NCI-H1105 (cell line): ENCODE data around the gene RPL39L.
A peak's percentile ranks its signal among the peaks of the same experiment; 100 is the strongest.
"Not testable (repeated sequence)": the region's sequence is repeated elsewhere in the genome, so short reads cannot be mapped to it uniquely, and the experiment has no call there.

Experiments used
- DNase-seq: peaks from one replicate; lab custom pipeline; 2025; lab: John Stamatoyannopoulos, UW

The RPL39L gene

DNA sequence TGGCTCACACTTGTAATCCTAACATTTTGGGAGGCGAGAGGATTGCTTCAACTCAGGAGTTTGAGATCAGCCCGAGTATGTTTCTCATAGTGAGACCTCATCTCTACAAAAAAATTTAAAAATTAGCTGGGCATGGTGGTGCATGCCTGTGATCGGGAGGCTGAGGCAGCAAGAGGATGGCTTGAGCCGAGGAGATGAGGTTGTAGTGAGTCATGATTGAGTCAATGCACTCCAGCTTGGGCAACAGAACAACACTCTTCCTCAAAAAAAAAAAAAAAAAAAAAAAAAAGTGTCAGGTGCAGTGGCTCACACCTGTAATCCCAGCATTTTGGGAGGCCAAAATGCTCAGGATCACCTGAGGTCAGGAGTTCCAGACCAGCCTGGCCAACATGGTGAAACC, 2.4 kb downstream of the RPL39L start:
- no peak for DNase-seq

DNA sequence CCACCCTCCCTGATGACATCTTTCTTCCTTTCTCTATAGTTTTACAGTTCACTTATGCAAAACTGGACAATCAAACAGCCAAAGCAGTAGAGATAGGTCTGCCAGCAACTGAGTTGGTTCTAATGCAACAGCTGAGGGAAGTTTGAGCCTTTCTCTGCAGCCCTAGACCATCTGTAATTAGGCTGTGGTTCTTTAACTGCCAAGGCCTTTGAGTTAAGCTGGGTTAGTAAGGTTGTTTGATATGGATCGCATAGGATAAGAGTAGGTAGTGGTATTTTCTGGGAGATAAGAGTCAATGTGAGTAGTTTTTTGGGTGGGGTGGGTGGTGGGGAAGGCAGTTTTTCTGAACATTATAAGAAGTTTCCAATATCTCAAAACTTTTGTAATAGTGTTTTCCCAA, 3.0 kb downstream of the RPL39L start:
- DNase-seq: no peak

DNA sequence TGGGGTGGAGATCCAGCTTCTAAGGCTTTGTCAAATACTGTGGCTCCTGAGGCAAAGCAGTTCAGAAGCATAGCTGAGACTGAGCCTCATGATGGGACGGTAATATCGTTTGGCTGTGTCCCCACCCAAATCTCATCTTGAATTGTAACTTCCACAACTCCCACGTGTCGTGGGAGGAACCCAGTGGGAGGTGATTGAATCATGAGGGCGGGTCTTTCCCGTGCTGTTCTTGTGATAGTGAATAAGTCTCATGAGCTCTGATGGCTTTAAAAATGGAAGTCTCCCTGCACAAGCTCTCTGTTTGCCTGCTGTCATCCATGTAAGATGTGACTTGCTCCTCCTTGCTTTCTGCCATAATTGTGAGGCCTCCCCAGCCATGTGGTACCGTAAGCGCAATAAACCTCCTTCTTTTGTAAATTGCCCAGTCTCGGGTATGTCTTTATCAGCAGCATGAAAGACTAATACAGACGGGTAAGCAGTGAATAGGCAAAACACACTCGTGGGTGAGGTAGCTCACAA, 4.1 kb downstream of the RPL39L start:
- not testable (repeated sequence) for DNase-seq

DNA sequence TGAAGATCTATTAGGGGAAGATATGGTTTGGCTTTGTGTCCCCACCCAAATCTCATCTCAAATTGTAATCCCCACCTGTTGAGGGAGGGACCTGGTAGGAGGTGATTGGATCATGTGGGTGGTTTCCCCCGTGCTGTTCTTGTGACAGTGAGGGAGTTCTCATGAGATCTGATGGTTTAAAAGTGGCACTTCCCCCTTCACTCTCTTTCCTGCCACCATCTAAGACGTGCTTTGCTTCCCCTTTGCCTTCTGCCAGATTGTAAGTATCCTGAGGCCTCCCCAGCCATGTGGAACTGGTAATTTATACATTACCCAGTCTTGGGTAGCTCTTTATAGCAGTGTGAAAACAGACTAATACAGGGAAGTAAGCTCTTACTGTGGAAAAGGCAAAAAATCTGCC, 6.1 kb downstream of the RPL39L start:
- not testable (repeated sequence) for DNase-seq

DNA sequence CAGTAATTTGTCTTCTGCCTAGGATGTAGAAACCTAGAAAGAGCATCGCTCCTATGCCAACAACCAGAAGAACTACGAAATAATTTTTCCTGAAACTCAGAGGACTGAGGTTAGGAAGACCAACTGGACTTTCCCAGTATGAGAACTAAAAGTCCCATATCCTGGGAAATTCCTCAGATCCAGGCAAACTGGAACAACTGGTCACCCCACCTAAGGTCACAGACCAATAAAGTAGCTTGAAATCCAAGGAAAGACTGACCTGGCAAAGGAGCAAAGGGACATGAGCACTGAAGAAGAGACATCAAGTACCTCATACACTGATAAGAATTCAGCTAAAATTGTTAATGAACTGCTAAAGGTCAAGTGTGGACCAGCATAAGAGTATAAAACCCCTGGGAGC, 6.6 kb downstream of the RPL39L start:
- DNase-seq: no peak

DNA sequence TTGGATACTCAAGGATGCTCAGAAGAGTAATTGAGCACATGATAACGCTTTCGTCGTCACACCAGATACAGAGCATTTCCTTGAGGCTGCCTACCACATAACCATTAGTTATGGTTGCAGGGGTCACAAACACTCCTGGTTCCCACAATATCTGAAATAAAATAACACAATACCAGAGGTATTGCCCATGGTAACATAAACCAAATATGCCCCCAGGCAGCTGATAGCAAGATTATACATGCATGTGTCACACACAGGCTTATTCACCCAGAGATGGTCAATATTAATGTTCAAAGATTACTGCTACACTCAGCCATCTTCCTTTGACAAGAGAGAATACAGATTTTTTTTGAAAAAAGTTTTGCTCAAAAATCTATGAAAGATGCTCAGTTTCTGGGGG, 7.3 kb downstream of the RPL39L start:
- no peak for DNase-seq

DNA sequence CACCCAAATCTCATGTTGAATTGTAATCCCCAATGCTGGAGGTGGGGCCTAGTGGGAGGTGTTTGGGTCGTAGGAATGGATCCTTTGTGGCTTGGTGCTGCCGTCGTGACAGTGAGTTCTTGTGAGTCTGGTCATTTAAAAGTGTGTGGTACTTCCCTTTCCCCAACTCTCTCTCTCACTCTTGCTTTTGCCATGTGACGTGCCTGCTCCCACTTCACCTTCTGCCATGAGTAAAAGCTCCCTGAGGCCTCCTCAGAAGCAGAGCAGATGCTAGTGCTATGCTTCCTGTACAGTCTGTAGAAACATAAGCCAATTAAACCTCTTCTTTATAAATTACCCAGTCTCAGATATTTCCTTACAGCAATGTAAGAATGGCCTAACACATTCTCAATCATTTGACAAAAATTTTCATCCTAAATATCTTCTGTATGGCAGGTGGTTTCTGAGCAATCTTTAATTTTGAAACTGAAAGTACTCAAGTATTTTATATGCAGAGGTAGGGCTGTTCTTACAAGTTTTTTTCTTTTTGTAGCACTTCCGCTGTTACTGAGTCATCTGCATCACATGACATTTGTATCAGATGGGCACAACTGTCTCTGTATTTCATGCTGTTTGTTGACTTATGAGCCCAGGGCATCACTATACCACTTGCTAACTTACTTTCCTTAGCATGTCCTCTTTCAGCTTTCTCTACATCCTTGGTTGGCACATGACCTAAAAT, 8.8 kb downstream of the RPL39L start:
- DNase-seq: no peak

DNA sequence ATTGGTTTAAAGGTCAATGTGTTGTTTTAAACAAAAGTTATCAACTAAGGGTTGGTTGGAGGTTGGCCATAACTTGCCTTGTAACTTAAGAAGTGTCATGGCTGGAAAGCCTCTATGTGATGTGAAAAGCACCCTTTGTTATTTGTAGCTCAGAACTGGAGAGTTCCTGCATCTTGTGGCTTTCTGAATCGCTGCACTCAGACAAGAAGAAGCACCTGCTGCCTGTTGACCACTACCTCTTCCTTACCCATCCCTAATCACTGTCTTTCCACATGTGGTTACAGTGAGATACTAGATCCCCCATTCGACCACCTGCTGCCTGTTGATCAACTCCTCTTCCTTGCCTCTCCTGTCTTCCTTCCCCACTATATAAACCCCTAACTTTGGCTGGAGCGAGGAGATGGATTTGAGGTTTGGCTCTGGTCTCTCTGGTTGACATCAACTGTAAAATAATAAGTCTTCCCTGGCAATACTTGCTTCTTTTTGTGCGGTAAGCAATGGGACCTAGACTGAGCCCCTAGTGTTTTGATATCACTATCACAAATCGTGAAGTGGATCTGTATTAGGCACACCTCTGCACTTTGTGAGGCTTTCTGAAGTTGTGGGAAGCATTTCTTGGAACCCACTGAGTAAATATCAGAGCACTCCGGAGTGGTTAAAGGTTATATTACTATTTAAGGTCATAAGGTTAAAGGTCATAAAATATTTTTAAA, 13.8 kb downstream of the RPL39L start:
- DNase-seq: no peak

DNA sequence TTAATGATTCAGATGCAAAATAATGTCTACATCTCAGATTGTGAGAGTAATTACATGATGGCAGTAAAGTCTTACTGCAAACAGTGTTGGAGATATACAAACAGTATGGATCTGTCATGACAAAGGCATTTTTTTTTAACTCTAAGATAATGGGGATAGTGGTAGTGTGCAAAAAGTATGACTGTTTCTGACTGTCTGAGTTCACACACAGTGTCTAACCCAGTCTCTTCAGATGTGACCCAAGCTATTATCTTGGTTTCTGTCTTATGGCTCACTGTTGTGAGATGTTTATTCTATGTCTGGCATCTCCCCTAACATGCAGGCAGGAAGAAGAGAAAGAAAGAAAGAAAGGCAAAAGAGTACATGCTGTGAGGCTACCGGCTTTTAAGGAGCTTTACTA, 17.0 kb downstream of the RPL39L start:
- no peak for DNase-seq

DNA sequence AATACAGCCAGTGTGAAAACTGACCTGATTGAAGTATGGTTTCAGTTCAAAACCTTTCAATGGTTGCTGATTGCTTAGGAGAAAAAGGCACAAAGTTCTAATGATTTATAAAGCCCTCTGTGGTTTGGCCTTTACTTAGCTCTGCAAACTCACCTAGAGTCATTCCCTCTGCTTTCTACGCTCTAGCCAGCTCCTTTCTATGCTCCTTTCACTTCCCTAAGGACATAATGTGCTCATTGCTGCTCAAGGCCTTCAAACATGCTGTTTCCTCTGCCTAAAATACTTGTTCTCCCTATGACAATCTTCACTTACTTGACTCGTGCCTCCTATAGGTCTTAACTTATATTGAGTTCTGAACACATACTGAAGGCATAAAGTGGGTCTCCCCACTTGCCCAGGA, 19.0 kb downstream of the RPL39L start:
- DNase-seq: no peak

DNA sequence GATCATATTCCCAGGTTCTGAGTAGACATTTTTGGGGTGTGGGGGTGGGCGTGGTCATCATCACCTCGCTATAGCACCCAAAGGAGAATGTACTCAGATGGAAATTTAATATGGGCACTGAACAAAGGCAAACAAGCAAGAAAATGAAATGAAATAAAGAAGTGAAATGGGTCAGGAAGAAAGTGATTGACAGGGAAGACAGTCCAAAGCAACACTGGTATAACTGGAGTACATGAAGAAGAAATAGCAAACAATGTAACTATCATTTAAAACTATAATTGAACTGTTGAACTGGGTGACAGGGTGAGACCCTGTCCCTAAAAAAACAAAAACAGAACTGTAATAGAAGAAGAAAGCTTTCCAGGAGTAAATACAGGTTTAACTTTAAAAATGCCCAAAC, 24.8 kb downstream of the RPL39L start:
- DNase-seq: no peak

DNA sequence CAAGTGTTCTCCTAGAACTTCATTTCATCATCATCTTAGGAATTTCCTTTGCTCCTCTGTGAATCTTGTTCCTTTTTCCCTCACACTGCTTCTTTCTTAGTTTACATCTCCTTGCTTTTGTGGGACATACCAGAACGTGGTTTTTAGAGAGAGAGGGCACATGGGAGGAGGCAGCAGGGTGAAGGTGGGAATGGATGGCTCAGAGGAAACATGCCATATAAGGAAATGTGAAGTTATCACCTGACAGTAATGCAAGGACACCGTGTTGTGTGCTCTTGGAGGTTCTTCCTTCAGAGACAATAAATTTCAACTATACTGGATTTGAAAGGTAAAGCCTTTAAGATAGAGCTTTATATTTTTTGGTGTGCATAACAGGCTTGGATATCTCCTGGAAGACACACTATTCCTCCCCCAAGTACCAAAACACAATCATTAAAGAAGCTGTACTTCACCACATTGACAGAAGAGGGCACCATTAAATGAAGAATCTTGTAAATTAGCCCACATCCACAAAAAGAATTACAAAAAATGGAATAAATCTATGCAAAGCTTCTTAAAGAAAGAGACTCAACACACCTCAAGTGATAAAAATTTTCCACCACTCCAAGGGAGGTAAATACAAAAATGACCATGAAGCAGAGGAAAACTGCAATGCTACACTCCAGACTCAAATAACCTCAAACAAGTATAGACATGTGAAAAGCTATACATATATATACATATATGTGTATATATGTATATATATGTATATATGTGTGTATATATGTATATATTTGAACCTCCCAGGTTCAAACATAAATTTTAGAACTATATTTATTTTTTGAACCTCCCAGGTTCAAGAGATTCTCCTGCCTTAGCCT, 26.1 kb downstream of the RPL39L start:
- DNase-seq: no peak

DNA sequence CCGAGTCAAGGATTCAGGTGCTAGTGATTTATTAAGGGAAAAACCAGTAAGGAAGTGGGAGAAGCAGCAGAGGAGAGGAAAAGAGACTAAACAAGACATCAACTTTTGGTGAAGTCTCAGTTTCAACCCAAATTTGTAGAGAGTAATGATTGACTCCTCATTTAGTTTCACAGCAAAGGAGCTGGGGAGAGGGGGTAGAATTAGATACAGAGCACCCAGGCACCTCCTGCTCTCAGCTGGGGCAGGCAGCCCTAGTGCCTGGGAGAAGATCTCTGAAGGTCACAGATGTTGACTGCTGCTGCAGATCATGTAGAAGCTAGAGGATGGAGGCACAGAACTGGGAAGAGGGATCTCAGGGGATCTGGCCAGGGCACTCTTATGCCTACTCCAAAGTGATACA, 29.1 kb downstream of the RPL39L start:
- no peak for DNase-seq

DNA sequence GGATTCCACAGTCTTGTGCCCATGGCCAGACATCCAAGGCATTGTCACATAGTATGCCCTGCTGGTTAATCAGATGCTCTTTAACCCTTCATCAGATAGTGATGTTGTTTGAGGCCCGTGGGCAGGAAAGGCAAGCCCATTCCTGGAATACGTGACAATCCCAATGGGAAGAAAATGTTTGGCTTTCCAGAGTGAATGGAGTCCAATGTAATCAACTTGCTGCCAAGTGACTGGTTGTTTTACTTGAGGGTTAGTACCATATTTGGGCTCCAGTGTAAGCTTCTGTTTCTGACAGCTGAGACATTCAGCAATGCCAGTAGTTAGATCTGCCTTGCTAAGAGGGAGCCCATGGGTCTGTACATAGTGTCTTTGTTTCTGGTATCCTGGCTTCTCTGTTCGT, 31.3 kb downstream of the RPL39L start:
- no peak for DNase-seq

DNA sequence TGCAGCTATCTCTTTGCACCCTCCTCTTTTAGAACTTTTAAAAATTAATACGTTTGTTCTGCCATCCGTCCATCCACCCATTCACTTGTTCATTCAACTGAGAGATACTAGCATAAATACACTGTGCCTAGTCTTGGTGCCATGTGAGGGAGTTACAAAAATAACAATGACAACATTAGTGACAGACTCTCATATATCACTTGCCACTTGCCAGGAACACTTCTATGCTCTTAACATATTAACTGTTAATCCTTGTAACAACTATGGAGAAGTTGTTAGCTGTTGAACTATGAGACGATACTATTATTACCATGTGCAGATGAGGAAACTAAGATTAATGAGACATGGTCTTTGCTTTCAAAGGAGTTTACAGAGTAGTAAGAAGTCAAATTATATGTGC, 33.6 kb downstream of the RPL39L start:
- no peak for DNase-seq

DNA sequence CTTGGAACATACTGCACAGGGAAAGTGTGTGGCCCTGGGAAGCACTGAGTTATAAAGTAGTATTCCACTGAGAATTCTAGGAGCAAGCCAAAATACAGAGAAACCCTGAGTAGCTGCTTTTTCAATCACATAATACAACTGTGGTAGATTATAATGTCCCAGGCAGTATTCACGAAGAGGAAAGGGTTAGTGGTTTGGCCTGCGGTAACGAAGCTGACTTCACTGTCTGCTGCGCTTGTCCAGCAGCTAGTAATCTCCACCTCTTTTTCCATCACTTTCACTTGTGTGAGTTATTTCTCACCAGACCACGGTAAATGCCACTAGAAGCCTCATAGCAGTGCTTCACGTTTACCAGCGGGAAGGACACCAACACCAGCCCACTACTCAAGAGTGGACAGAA, 34.4 kb downstream of the RPL39L start:
- DNase-seq: no peak

DNA sequence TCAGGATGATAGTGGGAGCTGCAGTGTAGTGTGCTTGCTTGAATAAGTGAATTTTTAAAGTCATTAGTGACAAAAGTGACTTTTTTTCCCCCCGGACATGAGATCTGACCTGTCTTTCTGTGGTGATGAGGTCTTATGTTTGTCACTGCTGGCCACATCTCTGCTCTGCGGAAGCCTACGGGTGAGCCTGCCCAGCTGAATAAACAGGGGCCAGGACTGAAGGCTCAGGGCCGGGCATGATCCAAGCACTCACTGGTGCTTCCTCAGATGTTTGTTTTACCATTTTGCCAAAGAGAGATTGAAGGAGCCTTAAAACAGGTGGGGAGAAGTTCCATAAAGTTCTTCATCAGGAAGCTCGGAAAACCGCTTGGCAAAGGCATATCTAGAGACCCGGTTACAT, 35.0 kb downstream of the RPL39L start:
- DNase-seq: no peak

DNA sequence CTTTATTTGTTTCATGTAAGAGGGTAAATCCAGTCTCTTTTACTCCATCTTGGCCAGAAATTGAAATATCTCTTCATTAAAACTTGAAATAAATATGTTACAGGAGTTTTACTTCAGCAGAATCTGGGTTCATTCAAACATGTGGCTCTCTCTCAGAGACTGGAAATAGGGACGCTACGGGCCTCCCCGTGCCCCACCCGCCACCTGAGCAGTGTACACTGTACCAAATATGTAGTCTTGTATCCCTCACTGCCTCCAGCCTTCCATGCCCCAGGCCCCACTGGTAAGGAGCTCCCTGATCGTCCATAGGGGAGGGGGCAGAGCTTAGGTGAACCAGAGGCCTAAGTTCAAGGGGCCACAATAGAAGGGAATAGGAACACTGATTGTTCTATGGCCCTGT, 36.0 kb downstream of the RPL39L start:
- DNase-seq: no peak

DNA sequence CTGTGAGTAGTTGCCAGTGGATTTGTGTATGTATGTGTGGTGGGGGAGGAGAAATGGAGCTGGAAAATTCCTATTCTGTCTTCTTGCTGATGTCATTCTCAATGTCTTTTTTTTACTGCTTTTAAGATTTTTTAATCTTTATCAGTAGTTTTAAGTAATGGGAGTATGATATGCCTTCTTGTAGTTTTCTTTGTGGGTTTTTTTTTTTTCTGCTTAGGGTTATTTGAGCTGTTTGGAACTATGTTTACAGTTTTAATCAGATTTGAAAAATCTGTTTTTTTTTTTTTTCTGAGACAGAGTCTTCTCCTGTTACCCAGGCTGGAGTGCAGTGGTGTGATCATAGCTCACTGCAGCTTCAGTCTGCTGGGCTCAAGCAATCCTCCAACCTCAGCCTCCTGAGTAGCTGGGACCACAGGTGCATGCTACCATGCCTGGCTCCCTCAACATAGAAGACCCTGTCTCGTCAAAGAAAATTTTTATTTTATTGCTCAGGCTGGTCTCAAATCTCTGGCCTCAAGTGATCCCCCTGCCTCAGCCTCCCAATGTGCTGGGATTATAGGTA, 37.1 kb downstream of the RPL39L start:
- DNase-seq: no peak

DNA sequence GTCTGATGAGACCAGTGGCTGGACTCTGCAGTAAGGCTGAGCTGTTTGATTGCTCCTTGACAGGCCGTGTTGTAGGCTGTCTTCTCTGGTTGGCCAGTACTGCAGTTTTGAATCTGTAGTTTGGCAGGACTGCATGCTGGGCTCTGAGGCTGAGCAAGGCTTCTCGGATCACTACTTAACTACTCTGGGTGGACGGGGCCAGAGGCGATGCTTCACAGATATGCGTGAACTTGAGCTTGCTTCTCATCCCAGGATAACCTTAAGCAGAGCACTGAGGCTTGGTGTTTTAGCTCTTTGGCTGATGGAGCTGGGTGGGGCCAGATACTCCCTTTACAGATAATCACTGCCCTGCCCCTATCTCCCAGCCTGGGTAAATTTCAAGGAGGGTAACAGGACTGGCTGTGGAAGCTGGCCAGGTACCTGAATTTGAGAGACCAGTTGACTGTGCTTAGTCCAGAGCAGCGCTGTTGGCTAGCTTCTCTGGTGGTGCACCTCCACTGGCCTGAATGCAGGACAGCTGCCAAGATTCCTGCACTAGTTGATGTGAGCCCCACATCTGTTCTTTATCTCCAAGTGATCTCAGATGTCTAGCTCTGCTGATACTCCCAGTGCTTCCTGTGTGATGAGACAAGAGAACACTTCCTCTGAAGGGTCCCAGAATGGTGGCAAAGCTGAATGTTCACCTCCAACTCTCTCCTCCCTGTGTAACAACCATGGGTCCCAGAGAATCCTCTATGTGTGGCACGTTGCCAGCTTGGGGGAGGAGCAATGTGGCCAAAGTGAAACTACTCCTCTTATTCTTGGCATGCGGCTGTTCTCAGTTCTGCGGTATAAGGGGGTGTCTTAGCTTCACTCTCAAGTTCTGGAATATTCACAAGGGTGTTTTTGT, 37.9 kb downstream of the RPL39L start:
- peak; percentile 3 for DNase-seq

DNA sequence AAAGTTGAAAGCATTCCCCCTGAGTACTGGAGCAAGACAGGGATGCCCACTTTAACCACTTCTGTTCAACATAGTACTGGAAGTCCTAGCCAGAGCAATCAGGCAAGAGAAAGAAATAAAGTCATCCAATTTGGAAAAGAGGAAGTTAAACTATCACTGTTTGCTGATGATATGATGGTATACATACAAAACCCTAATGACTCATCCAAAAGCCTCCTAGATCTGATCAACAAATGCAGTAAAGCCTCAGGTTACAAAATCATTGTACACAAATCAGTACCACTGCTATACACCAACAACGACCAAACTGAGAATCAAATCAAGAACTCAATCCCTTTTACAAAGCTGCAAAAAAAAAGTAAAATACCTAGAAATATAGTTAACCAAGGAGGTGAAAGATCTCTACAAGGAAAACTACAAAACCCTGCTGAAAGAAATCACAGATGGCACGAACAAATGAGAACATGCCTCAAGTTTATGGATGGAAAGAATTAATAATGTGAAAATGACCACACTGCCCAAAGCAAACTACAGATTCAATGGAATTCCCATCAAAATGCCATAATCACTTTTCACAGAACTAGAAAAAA, 40.3 kb downstream of the RPL39L start:
- no peak for DNase-seq
